8988T (cell line): ENCODE results near the gene DRICH1.
A peak's percentile ranks its signal among the peaks of the same experiment; 100 is the strongest.
"Not testable (repeated sequence)": the region's sequence is repeated elsewhere in the genome, so short reads cannot be mapped to it uniquely, and the experiment has no call there.

Experiments
- DNase-seq: peaks from one replicate; pipeline ENCODE4 v3.0.0; 2011

The DRICH1 gene

DNA sequence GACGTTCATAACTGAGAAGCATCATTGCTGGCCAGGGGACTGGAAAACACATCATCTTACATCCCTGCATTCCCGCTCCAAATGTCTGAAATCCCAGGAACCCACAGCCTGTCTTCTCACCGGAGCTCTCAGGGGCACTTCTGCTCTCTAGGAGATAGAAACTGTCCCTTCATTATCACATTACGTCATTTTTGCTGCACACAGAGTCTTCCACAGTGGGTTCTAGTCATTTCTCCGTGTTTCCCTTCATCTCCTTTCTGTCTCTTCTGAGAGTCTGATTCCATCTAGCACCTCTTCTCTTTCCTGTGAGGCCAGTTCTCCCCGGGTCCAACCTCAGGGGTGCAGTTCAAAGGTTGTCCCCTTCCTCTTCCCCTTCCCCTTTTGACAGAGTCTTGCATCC, 36.2 kb downstream of the DRICH1 start:
- DNase-seq, result not testable (repeated sequence)

DNA sequence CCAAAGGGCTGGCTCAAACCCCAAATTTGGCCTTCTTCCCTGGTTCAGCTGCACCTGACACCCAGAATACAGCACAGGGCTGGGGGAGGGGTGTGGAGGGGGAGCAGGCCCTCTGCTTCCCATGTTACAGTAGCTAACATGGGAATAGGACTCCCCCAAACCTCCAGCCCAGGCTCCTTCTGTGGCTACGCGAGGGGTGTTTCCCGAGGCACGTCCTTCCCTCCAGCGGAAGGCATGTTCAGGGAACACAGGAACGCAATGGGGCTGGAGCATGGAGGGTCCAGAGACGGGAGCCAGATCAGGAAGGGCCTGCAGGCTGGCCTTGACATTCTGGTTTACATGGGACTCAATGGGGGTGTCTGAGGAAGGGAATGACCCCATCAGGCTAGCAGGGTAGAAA, 40.3 kb downstream of the DRICH1 start:
- DNase-seq, result no peak

DNA sequence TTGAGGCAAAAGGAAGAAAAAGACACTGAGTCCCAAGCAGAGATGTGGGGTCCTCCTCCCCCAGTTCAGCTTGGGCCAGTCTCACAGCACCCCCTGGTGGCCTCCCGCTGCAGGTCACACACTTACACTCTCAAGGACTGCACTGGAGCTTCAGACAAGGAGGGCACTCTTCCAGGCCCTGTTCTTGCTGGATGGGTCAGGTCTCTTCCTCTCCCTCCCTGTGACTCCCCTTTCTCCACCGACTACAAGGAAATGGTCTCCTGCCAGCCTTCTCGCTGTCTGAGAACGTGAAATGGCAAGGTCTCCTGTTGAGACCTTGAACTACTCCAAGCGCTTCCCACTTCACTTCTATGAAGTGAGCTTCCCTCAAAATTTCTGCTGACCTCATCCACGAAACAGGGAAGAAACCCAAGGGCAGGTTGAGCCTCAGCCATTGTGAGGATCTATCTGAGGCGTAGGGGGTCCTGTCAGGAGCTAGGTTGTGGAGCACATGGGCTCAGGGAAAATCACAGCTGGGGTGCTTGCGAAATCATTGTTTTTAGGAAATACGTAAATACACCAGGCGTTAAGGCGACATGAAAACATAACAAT, 40.8 kb downstream of the DRICH1 start:
- peak; percentile 61 for DNase-seq

DNA sequence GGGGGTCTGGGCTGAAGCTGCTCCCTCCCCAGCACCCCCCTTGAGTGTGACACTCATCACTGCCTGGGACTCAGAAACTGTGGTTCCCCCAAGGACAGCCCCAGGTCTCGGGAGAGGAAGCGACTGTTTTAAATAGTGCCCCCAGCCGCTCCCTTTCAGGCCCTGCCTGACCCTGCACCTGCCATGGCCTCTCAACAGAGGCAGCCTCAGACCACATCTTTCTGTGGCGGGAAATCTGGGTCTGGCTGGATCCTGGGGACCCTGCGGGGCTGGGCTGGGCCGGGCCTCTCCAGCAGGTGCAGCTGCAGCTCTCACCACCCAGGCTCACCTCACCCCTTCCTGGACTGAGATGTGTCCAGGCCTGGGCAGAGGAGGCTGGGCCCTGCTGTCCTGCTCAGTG, 48.3 kb downstream of the DRICH1 start:
- DNase-seq, result no peak

DNA sequence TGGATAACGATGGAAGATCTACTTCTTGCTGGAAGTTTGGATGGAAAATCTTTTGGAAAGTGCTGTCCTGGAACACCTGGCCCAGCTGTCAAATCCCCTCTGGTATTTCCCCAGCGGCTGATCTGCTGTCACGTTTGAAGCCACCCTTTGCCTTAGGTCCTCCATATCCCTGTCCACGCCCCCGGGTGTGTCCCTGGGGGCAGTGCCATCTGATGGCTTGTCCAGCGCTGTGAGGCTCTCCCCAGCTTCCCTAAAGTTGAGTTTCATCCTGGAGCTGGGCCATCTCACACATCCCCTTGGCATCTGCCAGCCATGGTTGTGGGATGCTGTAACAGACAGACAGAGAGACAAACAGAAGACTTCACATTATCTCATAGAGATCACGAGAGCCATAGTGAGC, 49.0 kb downstream of the DRICH1 start:
- no peak for DNase-seq

DNA sequence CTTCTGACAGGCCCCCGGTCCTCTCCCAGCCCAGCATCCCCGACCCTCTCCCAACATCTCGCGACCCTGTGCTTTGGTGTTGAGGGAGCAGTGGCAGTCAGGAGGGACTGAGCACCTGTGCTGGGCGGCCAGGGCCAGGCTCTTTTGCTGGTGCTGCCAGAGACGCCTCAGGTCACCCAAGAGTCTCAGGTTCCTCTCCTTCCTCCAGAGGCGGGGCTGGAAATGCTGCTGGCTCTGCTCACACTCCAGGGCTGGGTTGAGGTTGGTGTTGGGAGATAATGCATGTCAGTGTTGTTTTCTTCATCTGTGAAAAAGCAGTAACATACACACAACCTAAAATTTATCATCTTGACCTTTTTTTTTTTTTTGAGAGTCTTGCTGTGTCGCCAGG, 50.9 kb downstream of the DRICH1 start:
- no peak for DNase-seq

DNA sequence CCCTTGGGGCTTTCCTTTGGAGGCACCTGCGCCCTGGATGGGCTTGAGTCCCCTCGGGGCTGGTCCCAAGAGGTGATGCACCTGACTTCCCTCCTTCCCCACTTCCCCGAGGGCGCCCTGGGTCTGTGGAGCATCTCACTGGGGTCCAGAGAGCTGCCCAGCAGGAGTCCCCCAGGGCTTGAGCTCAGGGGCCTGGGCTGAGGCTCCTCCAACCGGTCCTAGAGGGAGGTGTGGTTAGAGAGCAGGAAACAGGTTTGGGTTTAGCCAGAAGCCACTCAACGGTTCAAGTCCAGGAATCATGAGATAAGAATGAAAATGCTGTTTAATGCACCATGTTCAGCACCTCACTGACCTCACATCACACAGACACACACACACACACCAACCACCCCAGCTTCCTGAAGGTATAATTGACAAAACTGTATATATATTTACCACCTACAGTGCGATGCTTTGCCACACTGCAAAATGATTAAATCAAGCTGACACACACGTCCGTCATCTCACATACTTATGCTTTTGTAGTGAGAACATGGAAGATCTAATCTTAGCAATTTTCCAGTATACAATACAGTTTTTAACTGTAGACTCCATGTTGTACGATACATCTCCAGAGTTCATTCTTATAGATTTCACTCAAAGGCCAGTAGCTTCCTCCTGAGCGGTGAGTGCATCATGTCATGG, 51.4 kb downstream of the DRICH1 start:
- no peak for DNase-seq

DNA sequence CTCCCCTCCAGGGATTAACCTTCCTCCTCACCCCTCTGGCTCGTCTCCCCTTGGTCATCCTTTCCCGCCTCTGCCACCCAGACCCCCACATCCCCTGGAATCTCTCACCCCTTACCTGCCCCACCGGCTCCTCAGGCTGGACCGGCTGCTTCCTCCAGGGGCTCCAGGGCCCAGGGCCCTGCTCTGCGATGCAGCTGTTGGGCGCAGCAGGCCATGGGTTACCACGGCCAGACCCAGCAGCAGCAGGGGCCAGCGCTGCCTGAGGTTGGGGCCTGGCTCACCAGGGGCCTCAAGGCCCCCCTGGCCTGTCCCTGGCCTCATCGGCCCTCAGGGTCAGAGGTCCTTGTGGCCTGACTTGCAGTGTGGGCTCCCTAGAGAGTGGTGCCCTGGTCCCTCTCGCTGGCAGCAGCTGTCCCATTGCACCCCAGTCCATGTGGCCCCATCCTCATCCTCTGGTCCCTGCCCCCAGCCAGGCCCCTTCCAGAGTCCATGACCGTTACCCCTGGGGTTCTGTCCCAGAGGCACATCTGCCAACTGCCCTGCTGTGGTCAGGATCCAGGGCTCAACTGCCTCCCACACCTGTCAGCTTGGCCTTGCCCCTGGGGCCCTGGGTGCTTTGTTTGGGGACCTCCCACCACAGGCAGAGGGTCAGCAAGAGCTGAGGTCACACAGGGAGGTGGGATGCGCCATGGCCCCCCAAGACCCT, 52.1 kb downstream of the DRICH1 start, which contains the start of gene IGLL1:
IGLL1 (minus strand) TSS at position 421 of the 706 bp plus-strand sequence; CDS start at position 321, 100 bp downstream.
- DNase-seq, result no peak

DNA sequence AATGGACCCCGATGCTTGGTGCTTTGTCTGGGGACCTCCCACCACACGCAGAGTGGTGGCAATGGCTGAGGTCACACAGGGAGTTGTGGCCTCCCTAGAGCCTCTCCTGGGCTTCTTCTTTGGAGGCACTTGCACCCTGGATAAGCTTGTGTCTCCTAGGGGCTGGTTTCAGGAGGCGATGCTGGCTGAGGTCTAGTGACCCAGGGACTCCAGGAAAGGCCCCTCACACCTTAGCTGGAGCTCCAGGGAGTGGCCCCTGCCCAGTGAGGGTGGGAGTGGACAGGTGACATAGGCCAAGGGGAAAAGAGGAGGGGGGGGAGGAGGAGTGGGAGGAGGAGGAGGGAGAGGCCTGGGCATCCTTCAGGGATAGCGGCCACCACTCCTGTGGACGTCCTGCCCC, 52.8 kb downstream of the DRICH1 start:
- peak; percentile 0 for DNase-seq

DNA sequence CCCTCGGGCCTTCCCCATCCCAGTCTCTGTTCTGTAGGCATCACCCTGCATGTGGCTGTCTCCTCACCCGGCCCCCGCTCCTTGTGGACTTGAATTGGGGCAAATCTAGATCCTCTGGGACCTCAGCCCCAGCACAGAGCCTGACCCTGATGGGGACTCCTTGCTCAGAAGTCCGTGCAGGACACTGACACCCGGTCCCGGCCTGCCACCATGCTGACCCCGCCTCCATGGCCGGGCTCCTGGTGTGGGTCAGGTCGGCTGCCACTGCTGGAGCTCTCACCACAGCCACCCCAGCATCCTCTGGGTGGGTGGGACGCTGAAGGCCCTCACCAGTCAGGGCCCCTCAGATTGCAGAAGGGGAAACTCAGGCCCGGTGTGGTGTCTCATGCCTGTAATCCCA, 53.8 kb downstream of the DRICH1 start:
- no peak for DNase-seq

DNA sequence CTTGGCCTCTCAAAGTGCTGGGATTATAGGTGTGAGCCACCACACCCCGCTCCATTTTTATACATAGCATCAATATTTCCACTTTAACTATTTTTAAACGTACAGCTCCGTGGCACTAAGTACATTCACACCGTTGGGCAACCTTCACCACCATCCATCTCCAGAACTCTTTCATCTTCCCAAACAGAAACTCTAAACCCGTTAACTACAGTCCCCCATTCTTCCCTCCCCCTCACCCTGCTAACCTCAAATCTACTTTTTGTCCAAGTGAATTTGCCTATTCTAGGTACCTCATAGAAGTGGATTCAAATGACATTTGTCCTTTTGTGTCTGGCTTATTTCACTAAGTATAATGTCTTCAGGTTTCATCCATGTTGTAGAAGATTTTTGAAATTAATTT, 55.4 kb downstream of the DRICH1 start:
- DNase-seq, result no peak

DNA sequence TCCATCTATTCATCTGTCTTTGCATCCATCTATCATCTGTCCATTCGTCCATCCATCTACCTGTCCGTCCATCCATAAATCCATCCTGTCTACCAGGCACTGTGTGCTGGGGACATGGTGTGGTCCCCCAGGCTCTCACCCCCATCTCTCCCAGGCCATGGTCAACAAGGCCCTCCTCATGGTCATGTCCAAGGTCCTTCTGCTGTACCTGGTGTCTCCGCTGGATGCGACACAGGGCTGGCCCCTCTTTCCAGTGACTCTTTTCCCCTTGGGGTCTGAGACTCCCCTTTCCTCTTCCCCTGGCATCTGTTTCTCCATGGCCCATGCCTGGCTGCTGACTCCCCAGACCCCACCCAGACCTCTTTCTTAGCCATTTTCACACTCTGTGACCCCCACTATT, 56.5 kb downstream of the DRICH1 start:
- DNase-seq, result no peak

DNA sequence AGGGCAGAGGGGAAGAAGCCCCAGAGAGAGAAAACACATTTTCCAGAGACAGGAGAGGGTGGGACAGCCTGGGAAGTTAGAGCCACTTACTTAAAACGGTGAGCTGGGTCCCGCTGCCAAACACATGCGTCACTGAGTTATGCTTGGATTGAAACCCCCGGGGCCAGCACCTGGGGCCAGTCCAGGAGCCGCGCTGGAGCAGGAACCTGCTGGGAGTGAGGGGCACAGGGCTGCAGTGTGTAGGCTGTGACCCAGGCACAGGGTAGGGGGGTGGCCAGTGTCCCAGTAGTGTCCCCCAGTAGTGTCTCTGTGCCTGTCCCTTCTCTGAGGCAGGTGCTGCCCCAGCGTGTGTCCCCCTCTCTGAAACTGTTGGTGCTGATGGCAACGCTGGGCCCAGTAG, 57.2 kb downstream of the DRICH1 start:
- DNase-seq, result no peak

DNA sequence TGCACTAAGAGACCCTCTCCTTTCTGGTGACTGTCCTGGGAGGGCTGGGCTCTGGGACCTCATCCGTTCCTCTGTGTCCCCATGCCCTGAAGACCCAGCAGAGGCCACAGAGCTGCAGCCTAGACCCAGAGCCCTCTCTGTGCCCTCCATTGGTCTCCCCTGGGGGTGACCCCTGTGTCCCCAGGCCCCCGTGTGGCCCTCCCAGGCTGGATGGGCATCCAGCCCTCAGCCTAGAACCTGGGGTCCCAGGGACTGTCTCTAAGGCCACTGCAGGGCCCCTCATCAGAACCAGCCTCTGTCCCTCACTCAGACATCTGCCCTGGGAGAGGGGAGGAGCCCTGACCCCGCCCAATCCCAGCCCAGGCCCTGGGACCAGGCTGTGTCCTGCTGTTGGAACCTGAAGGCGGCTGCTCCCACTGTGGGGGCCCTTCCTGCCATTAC, 57.7 kb downstream of the DRICH1 start:
- no peak for DNase-seq

DNA sequence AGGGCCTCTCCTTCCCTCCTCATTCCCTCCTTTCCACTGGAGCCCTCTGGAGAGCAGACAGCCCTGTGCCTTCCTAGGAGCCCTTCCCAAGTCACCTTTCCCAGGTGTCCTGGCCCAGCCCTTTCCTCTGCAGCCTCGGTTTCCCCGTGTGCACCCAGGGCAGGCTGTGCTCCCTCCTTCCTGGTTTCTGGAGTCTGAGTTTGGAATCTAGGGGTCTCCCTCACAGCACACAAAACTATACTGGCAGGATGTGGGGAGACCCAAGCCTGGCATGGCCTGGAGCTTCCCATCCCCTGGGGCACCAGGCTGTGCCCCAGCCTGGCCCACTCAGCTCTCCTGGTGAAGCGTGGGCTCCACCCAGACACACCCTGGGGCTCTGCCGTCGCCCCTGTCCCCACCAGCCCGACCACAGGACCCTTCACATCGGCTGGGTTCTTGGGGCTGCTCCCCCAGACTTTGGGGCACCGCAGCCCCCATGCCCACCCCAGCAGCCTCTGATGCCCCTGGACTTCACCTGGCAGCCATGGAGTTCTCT, 58.4 kb downstream of the DRICH1 start:
- not testable (repeated sequence) for DNase-seq

DNA sequence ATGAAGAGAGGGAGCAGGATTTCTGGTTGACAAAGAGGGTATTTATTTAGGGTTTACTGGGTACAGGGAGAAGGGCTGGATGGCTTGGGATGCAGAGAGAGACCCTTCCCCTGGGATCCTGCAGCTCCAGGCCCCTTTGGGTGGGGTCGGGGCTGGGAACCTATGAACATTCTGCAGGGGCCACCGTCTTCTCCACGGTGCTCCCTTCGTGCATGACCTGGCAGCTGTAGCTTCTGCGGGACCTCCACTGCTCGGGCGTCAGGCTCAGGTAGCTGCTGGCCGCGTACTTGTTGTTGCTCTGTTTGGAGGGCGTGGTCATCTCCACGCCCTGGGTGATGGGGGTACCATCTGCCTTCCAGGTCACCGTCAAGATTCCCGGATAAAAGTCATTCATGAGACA, 59.0 kb downstream of the DRICH1 start:
- DNase-seq, result not testable (repeated sequence)

DNA sequence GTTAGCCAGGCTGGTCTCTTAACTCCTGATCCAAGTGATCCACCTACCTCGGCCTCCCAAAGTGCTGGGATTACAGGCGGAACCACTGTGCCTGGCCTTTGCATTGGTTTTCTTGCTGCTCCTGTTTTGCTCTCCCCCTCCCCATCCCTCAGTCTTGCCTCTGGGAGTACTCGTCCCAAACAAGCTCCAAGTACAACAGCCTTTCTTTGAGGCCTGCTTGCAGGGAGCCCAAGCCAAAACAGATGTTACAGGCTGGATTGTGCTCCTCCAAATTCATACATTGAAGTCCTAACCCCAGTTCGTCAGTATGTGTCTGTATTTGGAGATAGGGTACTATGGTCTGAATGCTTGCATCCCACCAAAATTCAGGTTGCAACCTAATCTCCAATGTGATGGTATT, 60.6 kb downstream of the DRICH1 start:
- no peak for DNase-seq

DNA sequence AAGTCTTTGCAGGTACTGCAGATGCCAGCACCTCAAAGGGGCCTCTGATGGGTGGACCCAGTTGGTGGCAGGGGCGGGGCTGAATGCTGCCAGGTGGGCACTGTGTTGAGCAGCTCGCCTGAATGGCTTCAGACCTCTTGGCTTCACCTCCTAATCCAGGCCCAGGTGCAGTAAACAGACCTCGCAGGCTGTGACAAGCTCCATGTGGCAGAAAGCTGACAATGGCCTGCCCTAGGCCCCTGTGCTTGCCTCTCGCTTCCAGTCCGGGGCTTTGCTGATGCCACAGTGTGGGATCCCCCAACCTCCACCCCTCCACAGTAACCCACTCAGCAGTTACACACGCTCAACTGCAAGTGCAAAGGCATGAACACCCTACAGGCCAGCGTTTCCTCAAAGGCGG, 61.4 kb downstream of the DRICH1 start:
- no peak for DNase-seq

DNA sequence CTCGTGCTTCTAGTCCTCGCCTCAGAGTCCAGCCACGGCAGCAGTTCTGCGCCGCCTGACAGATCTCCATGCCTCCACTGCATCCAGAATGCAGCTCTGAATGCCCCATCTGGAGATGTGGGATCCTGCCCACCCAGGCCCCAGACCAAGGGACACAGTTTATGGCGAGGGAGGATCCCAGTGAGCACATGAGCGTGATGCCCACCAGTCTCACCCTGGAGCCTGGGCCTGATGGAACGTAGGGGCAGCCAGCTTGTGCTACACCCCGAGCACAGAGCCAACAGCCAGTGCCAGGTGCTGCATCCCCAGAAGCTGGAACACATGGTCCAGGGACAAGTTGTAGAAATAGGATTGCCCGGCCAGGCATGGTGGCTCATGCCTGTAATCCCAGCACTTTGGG, 62.4 kb downstream of the DRICH1 start:
- DNase-seq, result no peak

DNA sequence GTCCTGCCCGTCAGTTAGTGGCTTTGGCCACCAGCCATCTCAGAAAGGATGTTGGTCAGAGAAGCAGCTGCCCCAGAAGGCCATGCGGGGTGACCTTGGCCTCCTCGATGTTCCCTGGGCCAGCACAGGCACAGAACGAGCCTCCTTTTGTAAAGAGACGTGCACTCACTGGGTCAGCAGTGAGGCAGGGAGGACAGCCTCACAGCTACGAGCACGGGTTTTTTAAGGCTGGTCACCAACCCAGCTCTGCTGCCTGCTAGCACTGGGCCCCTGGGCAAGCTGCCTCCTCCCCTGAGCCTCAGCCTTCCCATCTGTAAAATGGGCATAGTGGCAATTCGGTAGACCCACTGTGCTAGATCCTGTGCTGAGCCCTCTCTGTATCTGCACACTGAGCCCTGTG, 62.8 kb downstream of the DRICH1 start:
- no peak for DNase-seq

DNA sequence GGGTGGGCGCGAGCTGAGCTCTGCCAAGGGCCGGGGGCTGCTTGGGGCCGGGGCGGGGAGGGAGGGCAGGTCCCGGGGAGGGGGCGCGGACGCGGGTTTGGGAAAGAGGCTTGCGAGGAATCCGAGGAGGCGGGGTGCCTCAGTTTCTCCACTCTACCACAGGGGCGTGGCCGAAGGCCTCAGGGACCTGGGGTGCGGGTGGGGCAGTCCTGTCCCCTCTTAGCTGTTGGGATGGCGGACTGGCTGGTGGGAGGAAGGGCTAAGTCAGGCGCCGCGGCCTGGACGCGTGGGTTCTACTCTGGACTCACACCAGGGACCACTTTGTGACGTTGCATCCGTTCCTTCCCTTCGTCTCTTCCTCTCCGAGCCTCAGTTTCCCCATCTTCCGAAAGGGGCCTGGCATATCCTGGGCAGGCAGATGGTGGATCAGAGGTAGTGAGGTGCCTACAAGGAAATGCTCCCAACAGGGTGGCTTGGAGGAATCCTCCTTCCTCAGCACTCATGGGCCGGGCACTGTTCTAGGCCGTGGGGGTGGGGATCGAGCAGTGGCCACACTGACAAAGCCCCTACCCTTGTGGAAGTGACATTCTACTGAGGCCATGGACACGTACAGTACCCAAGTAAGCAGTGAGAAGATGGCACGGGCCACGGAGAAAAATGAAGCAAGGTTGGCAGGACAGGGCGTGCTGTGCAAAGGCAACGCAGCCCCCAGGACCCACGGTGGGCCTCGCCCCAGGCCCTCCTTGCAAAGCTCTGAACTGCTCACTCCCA, 65.2 kb downstream of the DRICH1 start:
- no peak for DNase-seq

DNA sequence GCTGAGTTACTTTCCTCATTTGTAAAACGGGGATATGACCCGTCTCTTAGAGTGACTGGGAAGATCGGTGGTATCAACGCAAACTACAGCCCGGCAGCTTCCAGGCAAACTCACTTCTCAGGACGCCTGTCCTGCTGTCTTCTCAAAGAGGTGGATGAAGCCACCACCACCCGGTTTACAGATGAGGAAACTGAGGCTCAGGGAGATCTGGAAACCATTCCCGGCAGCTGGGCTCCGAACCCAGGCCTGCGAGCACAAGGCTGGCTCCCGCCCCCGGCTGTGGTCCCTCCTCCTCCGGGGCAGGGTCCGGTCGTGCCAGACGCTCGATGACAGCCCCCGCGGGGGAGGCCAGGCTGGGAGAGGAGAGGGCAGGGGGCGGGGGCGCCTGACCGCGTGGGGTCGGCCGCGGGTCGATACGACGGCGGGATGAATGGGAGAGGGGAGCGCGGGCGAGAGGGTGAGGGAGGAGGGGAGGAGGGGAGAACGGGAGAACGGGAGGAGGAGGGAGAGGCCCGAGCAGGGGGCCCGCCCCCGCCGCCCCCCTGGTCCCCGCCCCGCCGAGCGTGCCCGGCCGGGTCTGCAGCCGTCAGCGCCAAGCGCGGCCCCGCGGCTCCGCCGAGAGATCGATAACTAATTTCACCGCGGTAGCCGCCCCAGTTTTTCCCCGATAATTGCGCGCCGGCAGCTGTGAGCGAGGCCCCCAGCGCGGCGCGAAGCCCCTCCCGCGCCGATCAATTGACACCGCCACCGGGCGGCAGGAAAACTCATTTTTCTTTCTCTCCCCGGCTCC, 66.0 kb downstream of the DRICH1 start:
- DNase-seq, result no peak
